ENCODE results near the gene ZMYND8. TPM values are rescaled to one million over a fixed set of nuclear protein-coding genes. Genes with fewer than 3 reads are reported as not detected.
A peak's percentile ranks its signal among the peaks of the same experiment; 100 is the strongest.
"Not testable (repeated sequence)": the region's sequence is repeated elsewhere in the genome, so short reads cannot be mapped to it uniquely, and the experiment has no call there.

The ZMYND8 gene
- total RNA-seq, 1 experiment from 2014 or later = 29.0 TPM

GRCh38 chr20:47204850-47205122 lies 151.7 kb downstream of the ZMYND8 start:
- TF ChIP-seq MAX (IDR thresholded peaks at IDR 0.05) (peak; percentile 13; the same call in 1 of the 2 replicates), CBX3 (IDR thresholded peaks at IDR 0.05; ENCODE audit: low read depth) (0 out of 2 replicates have a peak, but pooled peaks have one; percentile 4)
- ChIA-PET RAD21 (ENCODE audit: low non-redundant PET in 1 of 2, low total read pairs in 2 of 2, uncharacterized antibody in 2 of 2, unreplicated experiment in 2 of 2) (interaction anchor here (0.7 to 2.1 kb wide), 3 partner anchors 8 to 179 kb away, joined by 4 to 12 read pairs (median 6); no protein-coding TSS in a partner anchor), CTCF (interaction anchor here (0.5 to 5.2 kb wide), 6 partner anchors 9 to 452 kb away, joined by 3 to 75 read pairs (median 4); no protein-coding TSS in a partner anchor), POLR2A (interaction anchor here (1.2 to 1.6 kb wide), 4 partner anchors 8 to 297 kb away, joined by 3 to 4 read pairs (median 4); partner anchors contain the start of gene NCOA3)
- H3K27ac ChIP-seq (ENCODE audit: low read depth, low read length) = peak overlapping the region; percentile 74
- H3K4me3 ChIP-seq (replicated peaks in 1 of 2; ENCODE audit: low read depth in 1 of 2, low read length in 2 of 2) = peak overlapping the region in 1 of 2 experiments; percentile 21; a peak in 2 of 4 replicates
- H3K79me2 ChIP-seq (ENCODE audit: insufficient read depth, low read length); H3K9me3 ChIP-seq (ENCODE audit: control insufficient read depth in 1 of 2, insufficient read depth in 1 of 2, low read depth in 1 of 2, low read length in 2 of 2); BruUV-seq (replicated peaks); H3K9me2 ChIP-seq (ENCODE audit: insufficient read depth); H4K20me1 ChIP-seq (ENCODE audit: insufficient read depth); H3K27me3 ChIP-seq (ENCODE audit: insufficient read depth, low read length): not testable (repeated sequence)
- DNase-seq (ENCODE audit: low read depth, low spot score) = peak; percentile 28
- peak overlapping the region; percentile 46 for H2AFZ ChIP-seq (ENCODE audit: low read depth, low read length, poor library complexity, severe bottlenecking)
- peak; percentile 21 for ATAC-seq
- intact Hi-C loops (cut with micrococcal nuclease) = loop anchor here (2.0 to 10.0 kb wide), 3 partner anchors 113 to 300 kb away; partner anchors contain the start of gene NCOA3
- H3K4me2 ChIP-seq (ENCODE audit: low read length) = peak overlapping the region; percentile 65
- peaks cover 9 to 14% of the 10 kb centered on the region in 2 experiments; a peak in 3 of 4 replicates for H3K36me3 ChIP-seq (ENCODE audit: control insufficient read depth in 1 of 2, insufficient read depth in 2 of 2, low read length in 2 of 2)
- peak overlapping the region; percentile 65 for H3K9ac ChIP-seq (ENCODE audit: low read length)
- H3K4me1 ChIP-seq (ENCODE audit: control insufficient read depth in 1 of 2, insufficient read depth in 2 of 2, low read length in 2 of 2) = peaks cover 66 to 77% of the 10 kb centered on the region in 2 experiments

- peaks cover 67 to 82% of the 10 kb centered on the region in 2 experiments for H3K4me1 ChIP-seq (ENCODE audit: control insufficient read depth in 1 of 2, insufficient read depth in 2 of 2, low read length in 2 of 2)
- no peaks in the 10 kb centered on the region for H3K79me2 ChIP-seq (ENCODE audit: insufficient read depth, low read length)
- ATAC-seq (peak; percentile 69), DNase-seq (ENCODE audit: low read depth, low spot score) (peak; percentile 92)
- H3K27me3 ChIP-seq (ENCODE audit: insufficient read depth, low read length) = no peaks in the 10 kb centered on the region
- peak overlapping the region; percentile 46 for H2AFZ ChIP-seq (ENCODE audit: low read depth, low read length, poor library complexity, severe bottlenecking)
- ChIA-PET CTCF (interaction anchor here (0.6 to 5.2 kb wide), 3 partner anchors 179 to 451 kb away, joined by 3 to 75 read pairs (median 3); no protein-coding TSS in a partner anchor), RAD21 (ENCODE audit: low non-redundant PET in 1 of 2, low total read pairs in 2 of 2, uncharacterized antibody in 2 of 2, unreplicated experiment in 2 of 2) (interaction anchor here in 1 of 2 experiments (0.7 to 2.1 kb wide), 2 partner anchors 8 to 13 kb away, joined by 3 to 6 read pairs; no protein-coding TSS in a partner anchor), POLR2A (interaction anchor here (1.0 to 1.6 kb wide), 3 partner anchors 8 to 180 kb away, joined by 3 to 4 read pairs (median 3); no protein-coding TSS in a partner anchor)
- no TSS peak for BruUV-seq (replicated peaks)
- no peaks in the 10 kb centered on the region for H3K9me2 ChIP-seq (ENCODE audit: insufficient read depth)
- H3K27ac ChIP-seq (ENCODE audit: low read depth, low read length) = peak overlapping the region; percentile 74
- no peaks in the 10 kb centered on the region for H3K9me3 ChIP-seq (ENCODE audit: control insufficient read depth in 1 of 2, insufficient read depth in 1 of 2, low read depth in 1 of 2, low read length in 2 of 2)
- peaks cover 3 to 9% of the 10 kb centered on the region in 2 experiments; a peak in 3 of 4 replicates for H3K36me3 ChIP-seq (ENCODE audit: control insufficient read depth in 1 of 2, insufficient read depth in 2 of 2, low read length in 2 of 2)
- peak overlapping the region in 1 of 2 experiments; percentile 21; a peak in 2 of 4 replicates for H3K4me3 ChIP-seq (replicated peaks in 1 of 2; ENCODE audit: low read depth in 1 of 2, low read length in 2 of 2)
- peak overlapping the region; percentile 65 for H3K4me2 ChIP-seq (ENCODE audit: low read length)
- H3K9ac ChIP-seq (ENCODE audit: low read length) = peak overlapping the region; percentile 65
- intact Hi-C loops (cut with micrococcal nuclease) = loop anchor here (2.0 to 10.0 kb wide), 3 partner anchors 113 to 301 kb away; partner anchors contain the start of gene NCOA3
- H4K20me1 ChIP-seq (ENCODE audit: insufficient read depth) = no peaks in the 10 kb centered on the region
- TF ChIP-seq ZNF274 (IDR thresholded peaks at IDR 0.05; ENCODE audit: low read depth, low read length) (no peak), SIN3A (IDR thresholded peaks at IDR 0.05; ENCODE audit: low read depth) (no peak), YY1 (IDR thresholded peaks at IDR 0.05; ENCODE audit: extremely low read depth, insufficient replicate concordance, low read depth, low read length) (no peak), SP1 (IDR thresholded peaks at IDR 0.05; ENCODE audit: low read depth) (peak; percentile 83), POLR2A (IDR thresholded peaks at IDR 0.05; ENCODE audit: borderline replicate concordance, extremely low read depth, insufficient read depth, insufficient read length) (no peak), ATF3 (IDR thresholded peaks at IDR 0.05) (no peak), EZH2 (IDR thresholded peaks at IDR 0.05) (no peak), CEBPB (IDR thresholded peaks at IDR 0.05; ENCODE audit: low read depth) (peak; percentile 80), ZFX (IDR thresholded peaks at IDR 0.05) (0 out of 2 replicates have a peak, but pooled peaks have one; percentile 21), POLR2AphosphoS5 (IDR thresholded peaks at IDR 0.05; ENCODE audit: low read depth, low read length) (peak; percentile 55; the same call in 1 of the 2 replicates), EZH2phosphoT487 (IDR thresholded peaks at IDR 0.05; ENCODE audit: borderline replicate concordance) (no peak), RAD21 (IDR thresholded peaks at IDR 0.05; ENCODE audit: low read depth) (peak; percentile 22; the same call in 1 of the 2 replicates), MAX (IDR thresholded peaks at IDR 0.05) (peak; percentile 55), CBX3 (IDR thresholded peaks at IDR 0.05; ENCODE audit: low read depth) (peak; percentile 80; the same call in 1 of the 2 replicates), ELF1 (IDR thresholded peaks at IDR 0.05; ENCODE audit: borderline replicate concordance, low read depth) (no peak), SRF (IDR thresholded peaks at IDR 0.05; ENCODE audit: low read depth) (peak; percentile 79), TCF7L2 (IDR thresholded peaks at IDR 0.05; ENCODE audit: borderline replicate concordance, extremely low read depth, insufficient read depth, insufficient read length) (no peak), EGR1 (IDR thresholded peaks at IDR 0.05; ENCODE audit: low read depth) (no peak), JUND (IDR thresholded peaks at IDR 0.05) (peak; percentile 81; the same call in 1 of the 2 replicates)
Measured at GRCh38 chr20:47204008-47204849, 152.3 kb downstream of the ZMYND8 start.

All from HCT116 (cell line).